SKM-1 treated with dmso at 0.1 percent for 144 hours (cell line): Measurements from ENCODE around the gene PCID2.
"Not testable (repeated sequence)": the region's sequence is repeated elsewhere in the genome, so short reads cannot be mapped to it uniquely, and the experiment has no call there.

ENCODE experiments used
- DNase-seq: peaks from one replicate; lab custom pipeline; 2025; ENCODE audit not compliant: unreplicated experiment; lab: John Stamatoyannopoulos, UW

The PCID2 gene

GRCh38 chr13:113208421-113209335 is at the start of gene PCID2:
TSS of gene PCID2 (minus strand) at chr13:113208669. CDS start at chr13:113208634, 35 bp downstream.
- DNase-seq: peak; percentile 83

GRCh38 chr13:113257908-113258307 is 49.4 kb upstream of the PCID2 start:
- DNase-seq: not testable (repeated sequence)

GRCh38 chr13:113252516-113253095 is 44.1 kb upstream of the PCID2 start:
- DNase-seq: no peak

- no peak for DNase-seq
These were observed 37.7 kb upstream of the PCID2 start for GRCh38 chr13:113245849-113246796.

- no peak for DNase-seq
These were observed 35.4 kb upstream of the PCID2 start for GRCh38 chr13:113243847-113244246.

- DNase-seq: not testable (repeated sequence)
These were observed 33.2 kb upstream of the PCID2 start for GRCh38 chr13:113241623-113242022.

GRCh38 chr13:113239986-113240385 is 31.5 kb upstream of the PCID2 start:
- no peak for DNase-seq

GRCh38 chr13:113239357-113239756 is 30.9 kb upstream of the PCID2 start:
- DNase-seq: no peak

GRCh38 chr13:113238536-113238935 is 30.1 kb upstream of the PCID2 start:
- no peak for DNase-seq

GRCh38 chr13:113233101-113233500 is 24.6 kb upstream of the PCID2 start:
- no peak for DNase-seq

- DNase-seq: no peak
These were observed 23.9 kb upstream of the PCID2 start for GRCh38 chr13:113232208-113233003.

- no peak for DNase-seq
These were observed 23.1 kb upstream of the PCID2 start for GRCh38 chr13:113231306-113232207.

- DNase-seq: no peak
These were observed 21.3 kb upstream of the PCID2 start for GRCh38 chr13:113229791-113230190.

- no peak for DNase-seq
These were observed 20.7 kb upstream of the PCID2 start for GRCh38 chr13:113229161-113229560.

- no peak for DNase-seq
These were observed 18.5 kb upstream of the PCID2 start for GRCh38 chr13:113226873-113227450.

- no peak for DNase-seq
These were observed 17.0 kb upstream of the PCID2 start for GRCh38 chr13:113225515-113225914.

- DNase-seq: no peak
These were observed 16.0 kb upstream of the PCID2 start for GRCh38 chr13:113224486-113224885.

GRCh38 chr13:113223070-113223469 is 14.6 kb upstream of the PCID2 start:
- DNase-seq: no peak

- DNase-seq: no peak
These were observed 12.4 kb upstream of the PCID2 start for GRCh38 chr13:113220877-113221276.
